Liver (tissue), 3 donors: ENCODE results near the gene WAC.

Source experiments
- ATF3 ChIP-seq: IDR thresholded peaks from 2 replicates; pipeline ENCODE4 v1.6.1; 2016; ENCODE audit warnings: antibody characterized with exemption
- CTCF ChIP-seq: fragments of 150-350 bp; IDR thresholded peaks from 2 replicates; pipeline ENCODE4 v1.5.1; 2017; ENCODE audit warnings: improper control_type of control experiment, low read depth, low read length; ENCODE audit not compliant: missing input control
- EGR1 ChIP-seq, 2 donors: IDR thresholded peaks; 2 replicates each; pipeline ENCODE4 v1.6.1; 2016 to 2018; ENCODE audit warnings: antibody characterized with exemption in 2 of 2, low read depth in 2 of 2
- GABPA ChIP-seq, 2 donors: IDR thresholded peaks in 1 of 2; conservative IDR thresholded peaks in 1 of 2; 2 replicates each; pipeline ENCODE4 v1.6.1; 2016; ENCODE audit warnings: antibody characterized with exemption in 2 of 2, mild to moderate bottlenecking in 1 of 2, moderate library complexity in 1 of 2
- MAX ChIP-seq: IDR thresholded peaks from 2 replicates; pipeline ENCODE4 v1.6.1; 2016; ENCODE audit warnings: antibody characterized with exemption
- REST ChIP-seq: IDR thresholded peaks from 2 replicates; pipeline ENCODE4 v1.6.1; 2016; ENCODE audit warnings: antibody characterized with exemption, mild to moderate bottlenecking
- TAF1 ChIP-seq: conservative IDR thresholded peaks from 2 replicates; pipeline ENCODE4 v1.6.1; 2016; ENCODE audit warnings: antibody characterized with exemption, mild to moderate bottlenecking
- donor health status: healthy.
- donor health status: healthy.

GRCh38 chr10:28554009-28554408, 21.1 kb downstream of the WAC start:
- TF ChIP-seq CTCF (no peak), ATF3 (no peak), MAX (no peak), REST (no peak), GABPA (IDR thresholded peaks at IDR 0.05 in 1 of 2, conservative IDR thresholded peaks at IDR 0.05 in 1 of 2) (no peak), TAF1 (no peak), EGR1 (IDR thresholded peaks at IDR 0.05; ENCODE audit: low read depth in 2 of 2) (no peak)
